Stimulated activated CD8-positive, alpha-beta memory T cell treated with anti-CD3 and anti-CD28 coated beads, Interleukin-4, amount 100 ng/mL, for 4 hours (primary cell): ENCODE measurements around the gene ING3.
"Not testable (repeated sequence)": the region's sequence is repeated elsewhere in the genome, so short reads cannot be mapped to it uniquely, and the experiment has no call there.

Experiments
- DNase-seq, 2 donors: peaks; one replicate each; pipeline ENCODE4 v3.0.0-alpha.2; 2020; ENCODE audit warnings: low read depth in 2 of 2, low spot score in 1 of 2

The ING3 gene

GRCh38 chr7:121001234-121001906, 50.8 kb downstream of the ING3 start:
- no peak for DNase-seq

- DNase-seq = no peak
Observed at GRCh38 chr7:121002048-121002756, 51.6 kb downstream of the ING3 start.

DNA sequence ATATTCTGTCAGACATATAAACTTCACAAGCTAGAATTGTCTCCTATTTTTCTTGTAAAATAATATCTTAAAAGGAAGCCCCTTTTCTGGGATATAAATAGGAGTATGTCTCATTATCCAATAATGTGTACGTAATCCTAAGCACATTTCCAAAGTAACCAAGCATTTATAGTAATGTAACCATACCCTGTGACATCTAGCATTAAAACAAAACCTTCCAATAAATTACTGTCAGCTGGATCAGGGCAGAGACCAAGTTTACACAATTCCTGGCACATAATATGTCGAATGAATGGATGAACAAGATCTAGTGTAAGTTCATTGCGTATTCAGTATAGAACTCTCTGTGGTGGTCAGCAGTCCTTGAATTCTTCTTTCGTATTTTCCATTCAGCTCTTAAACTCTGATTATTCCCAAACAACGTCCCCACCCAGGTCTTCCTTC, 52.2 kb downstream of the ING3 start:
- no peak for DNase-seq

- no peak for DNase-seq
Observed at GRCh38 chr7:121003986-121004685, 53.6 kb downstream of the ING3 start.

DNA sequence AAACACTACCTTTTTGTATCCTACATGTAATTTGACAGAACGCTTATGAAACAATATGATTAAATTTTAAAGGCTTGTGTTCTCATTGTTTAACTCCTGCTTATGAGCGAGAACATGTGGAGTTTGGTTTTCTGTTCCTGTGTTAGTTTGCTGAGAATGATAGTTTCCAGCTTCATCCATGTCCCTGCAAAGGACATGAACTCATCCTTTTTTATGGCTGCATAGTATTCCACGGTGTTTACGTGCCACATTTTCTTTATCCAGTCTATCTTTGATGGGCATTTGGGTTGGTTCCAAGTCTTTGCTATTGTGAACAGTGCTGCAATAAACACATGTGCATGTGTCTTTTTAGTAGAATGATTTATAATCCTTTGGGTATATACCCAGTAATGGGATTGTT, 54.5 kb downstream of the ING3 start:
- DNase-seq = not testable (repeated sequence)

DNA sequence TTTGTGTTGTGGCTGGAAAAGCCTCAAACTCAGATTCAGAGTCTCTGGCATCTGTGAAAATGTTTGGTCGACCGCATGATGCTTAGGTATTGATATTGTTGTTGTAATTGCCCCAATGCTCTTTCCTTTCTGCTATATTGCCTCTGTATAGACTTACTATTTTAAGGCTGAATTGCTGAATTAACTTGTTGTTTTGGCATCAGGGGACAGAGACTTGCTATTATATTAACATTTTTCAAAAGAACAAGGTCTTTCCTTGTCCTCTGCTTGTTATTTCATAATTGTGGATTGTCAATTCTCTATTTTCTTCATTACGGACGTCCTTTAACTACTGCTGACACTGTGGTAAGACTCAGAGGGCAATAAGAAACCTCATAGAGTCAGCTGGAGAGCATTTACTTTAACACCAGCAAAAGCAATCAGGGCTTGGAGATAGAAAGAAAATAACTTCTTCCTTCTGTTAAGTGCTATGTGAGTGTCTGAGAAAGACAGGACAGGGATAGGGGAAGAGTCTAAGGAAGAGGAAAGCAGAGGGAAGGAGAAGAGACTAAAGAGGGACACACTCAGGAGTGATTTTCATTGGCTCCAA, 55.5 kb downstream of the ING3 start:
- DNase-seq = no peak

DNA sequence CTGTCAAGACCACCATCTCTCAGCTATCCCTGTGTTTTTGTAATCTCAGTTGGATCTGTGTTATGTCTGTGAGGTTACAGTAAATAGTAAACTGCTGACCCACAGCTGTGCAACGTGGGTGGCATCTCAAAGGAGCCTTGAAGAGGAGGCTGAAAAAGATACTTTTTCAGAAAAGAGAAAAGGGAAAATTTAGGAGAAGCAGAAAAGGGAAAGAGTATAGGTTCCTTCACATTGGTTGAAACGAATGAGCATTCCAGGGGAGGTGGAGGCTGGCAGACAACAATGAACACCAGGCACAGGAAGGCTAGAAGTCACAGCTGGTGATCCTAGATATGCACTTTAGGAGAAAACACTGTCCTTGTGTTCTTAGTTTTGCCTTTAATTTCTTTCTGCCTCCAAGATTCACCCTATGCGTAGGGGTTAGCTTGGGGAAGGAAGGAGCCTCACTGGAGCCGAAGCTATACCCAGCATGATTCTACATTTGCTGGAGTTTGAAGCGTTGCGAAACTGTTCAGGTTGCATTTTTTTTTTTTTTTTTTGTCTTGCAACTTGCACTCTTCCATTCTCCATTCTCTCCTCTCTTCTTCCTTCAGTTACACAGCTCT, 56.2 kb downstream of the ING3 start:
- DNase-seq = no peak

DNA sequence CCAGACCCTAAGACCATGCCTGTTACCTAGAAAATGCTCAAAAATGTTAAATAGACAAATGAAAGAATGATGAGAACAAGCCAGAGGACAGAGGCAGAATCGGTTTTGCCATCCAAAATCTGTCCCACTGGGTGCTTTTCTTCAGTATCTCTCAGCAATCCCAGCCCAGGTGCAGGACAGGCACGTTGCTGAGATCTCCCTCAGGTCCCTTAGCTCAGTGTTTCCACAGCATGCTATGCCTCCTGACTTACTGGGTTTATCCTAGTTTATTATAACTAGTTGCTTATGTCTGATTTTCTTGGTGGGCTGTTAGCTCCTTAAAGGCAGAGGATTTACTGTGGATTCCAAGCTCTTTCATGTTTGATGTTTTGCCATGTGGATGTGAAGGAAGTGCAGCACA, 58.2 kb downstream of the ING3 start:
- DNase-seq = no peak

DNA sequence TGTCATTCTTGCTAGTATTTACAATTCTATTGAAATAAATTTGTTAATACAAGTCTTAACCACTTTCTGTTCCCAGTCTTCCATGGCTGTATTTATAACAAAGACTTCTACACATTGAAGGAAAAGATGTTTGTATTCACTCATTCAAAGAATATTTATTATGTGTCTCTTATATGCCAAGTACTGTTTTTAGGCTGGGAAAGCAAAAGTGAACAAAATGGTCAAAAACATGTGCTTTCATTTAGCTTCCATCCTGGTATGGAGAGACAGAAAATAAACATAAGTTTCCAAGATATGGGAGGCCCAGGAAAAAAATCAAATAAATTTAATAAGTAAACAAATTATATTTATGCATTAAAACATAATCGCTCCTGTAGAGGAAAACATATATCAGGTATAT, 60.8 kb downstream of the ING3 start:
- DNase-seq = no peak

DNA sequence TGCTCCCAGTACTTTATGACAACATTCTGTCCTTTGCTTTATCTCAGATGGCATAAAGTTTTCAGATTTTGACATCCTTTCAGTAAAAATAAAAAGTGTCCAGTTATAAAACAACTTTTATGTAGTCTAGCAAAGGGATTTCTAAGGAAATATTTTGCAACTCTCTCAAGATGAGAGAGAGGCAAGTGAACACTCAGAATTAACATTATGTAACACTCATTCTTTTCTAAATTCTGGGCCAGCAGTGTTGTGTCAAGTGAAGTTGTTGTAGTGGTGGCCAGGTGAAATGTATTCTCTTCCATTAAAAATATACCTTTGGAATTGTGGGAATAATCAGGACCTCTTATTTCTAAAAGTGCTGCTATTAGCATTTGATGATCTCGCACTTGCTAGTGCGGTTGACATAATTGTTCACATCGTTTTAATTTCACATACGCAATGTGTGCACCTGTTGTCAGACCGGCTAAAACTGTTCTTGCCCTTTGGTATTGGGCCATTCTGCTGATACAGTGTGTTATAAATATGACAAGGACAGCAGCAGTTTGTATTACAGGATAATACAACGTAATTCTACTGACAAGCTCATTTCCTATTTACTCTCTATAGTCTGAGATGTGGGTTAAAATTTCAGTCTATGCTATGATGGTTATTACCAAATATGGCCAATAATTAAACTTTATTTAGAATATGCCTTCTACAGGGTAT, 61.7 kb downstream of the ING3 start:
- no peak for DNase-seq

DNA sequence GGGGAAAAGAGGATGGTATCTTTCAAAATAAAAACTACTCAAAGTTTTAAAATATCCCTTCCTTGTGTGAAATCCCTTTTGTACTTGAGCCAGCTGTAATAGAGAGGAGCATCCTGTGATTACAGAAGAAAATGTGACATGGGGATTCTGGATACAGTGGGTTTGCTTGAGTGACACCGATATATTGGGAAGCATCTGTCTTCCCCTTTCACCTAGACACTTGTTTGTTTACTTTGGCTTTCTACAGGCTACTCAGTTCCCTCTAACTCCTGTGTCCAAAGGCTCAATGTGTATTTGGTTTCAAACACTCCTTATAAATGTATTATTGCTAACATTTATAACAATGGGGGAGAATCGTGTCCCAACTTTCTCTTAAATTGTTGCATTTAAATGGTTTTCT, 62.3 kb downstream of the ING3 start:
- no peak for DNase-seq

DNA sequence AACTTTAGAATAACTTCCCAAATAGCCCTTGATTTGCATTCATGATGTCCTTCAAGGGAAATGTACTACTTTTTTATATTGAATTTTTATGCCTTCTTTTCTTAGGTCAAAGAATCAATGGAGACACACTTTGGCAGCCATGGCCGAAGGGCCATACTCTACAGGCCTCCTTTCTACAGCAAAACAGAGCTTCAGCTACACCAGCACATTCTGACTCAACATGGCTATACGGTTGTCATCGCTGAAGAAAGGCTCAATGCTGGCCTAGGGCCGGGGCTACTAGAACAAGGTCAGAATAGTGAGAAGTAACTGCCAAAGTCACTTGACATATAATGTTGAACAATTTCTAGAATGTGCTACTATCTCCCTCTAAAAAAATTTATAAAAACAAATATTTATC, 65.0 kb downstream of the ING3 start:
- DNase-seq = no peak

DNA sequence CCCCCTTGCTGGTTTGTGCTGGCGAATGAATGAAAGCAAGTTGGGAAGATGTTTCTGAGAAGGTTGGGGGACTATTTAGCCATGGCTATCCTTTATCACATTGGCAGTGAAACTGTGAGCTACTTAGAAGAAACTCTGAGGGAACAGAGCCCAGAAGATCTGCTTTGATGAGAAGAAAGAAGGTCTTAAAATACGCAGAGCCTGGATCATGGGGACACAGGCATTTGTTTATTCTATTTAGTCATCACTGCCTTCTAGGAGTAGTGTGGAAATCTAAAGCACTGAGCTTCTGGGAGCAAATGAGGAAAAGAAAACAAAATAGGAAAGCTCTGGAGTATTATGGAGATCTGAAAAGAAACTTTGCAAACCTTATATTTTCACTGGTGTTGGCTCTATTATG, 66.4 kb downstream of the ING3 start:
- no peak for DNase-seq

- no peak for DNase-seq
Observed at GRCh38 chr7:121017586-121017985, 67.0 kb downstream of the ING3 start.

DNA sequence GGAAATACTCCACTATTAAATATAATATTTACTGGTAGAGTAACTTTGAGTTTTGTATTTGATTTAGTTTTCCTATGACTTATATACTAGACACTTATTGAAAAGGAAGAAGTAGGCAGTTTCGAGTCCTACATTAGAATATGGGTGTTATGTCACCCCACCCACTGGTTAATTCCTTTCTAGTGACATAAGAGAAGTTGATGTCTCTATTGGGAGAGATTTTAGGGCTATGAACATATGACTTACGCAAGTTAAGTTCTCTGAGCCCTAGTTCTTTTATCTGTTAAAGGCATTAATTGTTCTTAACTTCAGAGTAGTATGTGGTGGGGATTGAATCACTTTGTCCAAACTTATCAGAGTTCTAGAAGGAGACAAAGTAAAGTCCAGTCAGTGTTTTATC, 68.4 kb downstream of the ING3 start:
- DNase-seq = no peak

DNA sequence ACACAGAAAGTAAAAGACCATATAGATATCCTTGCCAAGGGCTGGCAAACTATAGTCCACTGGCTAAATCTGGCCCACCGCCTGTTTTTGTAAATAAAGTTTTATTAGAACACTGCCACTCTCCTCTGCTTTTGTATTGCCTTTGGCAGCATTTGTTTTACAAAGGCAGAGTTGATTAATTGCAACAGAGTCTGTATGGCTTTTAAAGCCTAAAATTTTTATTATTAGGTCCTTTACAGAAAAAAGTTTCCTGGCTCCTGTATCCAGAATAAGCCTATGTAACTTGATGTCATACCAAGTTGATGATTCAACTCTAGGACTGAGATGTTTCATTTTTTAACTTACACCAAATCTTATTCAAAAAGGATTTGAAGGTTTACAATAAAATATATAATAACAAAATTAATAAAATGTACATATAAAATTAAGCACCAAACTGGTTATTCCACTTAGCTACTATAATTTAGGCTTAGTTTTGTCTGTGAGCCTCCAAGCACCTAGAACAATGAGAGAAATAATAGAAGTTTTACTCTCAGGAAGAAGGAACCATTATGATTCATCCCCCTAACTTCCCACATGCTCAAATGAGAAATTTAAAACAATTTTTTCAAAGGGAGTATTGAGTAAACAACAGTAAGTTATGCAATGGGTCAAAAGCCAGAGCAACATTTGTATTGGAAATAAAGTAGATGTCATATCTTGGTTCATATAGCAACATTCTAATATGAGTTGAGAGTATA, 69.8 kb downstream of the ING3 start:
- DNase-seq = no peak

- no peak for DNase-seq
Observed at GRCh38 chr7:121020989-121021969, 70.7 kb downstream of the ING3 start.

- no peak for DNase-seq
Observed at GRCh38 chr7:121023194-121023593, 72.6 kb downstream of the ING3 start.
